Left lung (tissue), 10 donors: ENCODE data around the gene ETV5. TPM values are rescaled to one million over a fixed set of nuclear protein-coding genes. Genes with fewer than 3 reads are reported as not detected.

Experiments
- ATAC-seq: fragments of 200-7000 bp; cut with Tn5 transposase; one replicate; pipeline ENCODE4 v1.9.1; 2020; ENCODE audit warnings: moderate library complexity
- DNase-seq, 4 donors: peaks; one replicate each; pipeline ENCODE4 v3.0.0-alpha.2; 2013 to 2020
- H3K27ac ChIP-seq, 2 donors: fragments of 200-600 bp; sonication (generic) in 1 of 2; one replicate each; pipeline versions ENCODE4 v1.5.0 to v1.8.0; 2020 to 2021
- H3K27me3 ChIP-seq, 2 donors: fragments of 200-600 bp; sonication (generic) in 1 of 2; one replicate each; pipeline versions ENCODE4 v1.5.0 to v1.8.0; 2020 to 2021
- H3K36me3 ChIP-seq, 2 donors: fragments of 200-600 bp; sonication (generic) in 1 of 2; one replicate each; pipeline versions ENCODE4 v1.5.0 to v1.8.0; 2020 to 2021
- H3K4me1 ChIP-seq, 2 donors: fragments of 200-600 bp; one replicate each; pipeline ENCODE4 v1.8.0; 2021
- H3K4me3 ChIP-seq, 2 donors: fragments of 200-600 bp; sonication (generic) in 1 of 2; one replicate each; pipeline versions ENCODE4 v1.5.0 to v1.8.0; 2020 to 2021; ENCODE audit warnings: mild to moderate bottlenecking in 1 of 2
- H3K9me3 ChIP-seq, 2 donors: fragments of 200-600 bp; sonication (generic) in 1 of 2; one replicate each; pipeline versions ENCODE4 v1.5.0 to v1.8.0; 2020 to 2021
- intact Hi-C, 2 donors: fragments of 100-400 bp; cut with DNase I; formaldehyde crosslinking; loops; one replicate each; pipeline versions ENCODE4 v1.11.2 to v1.14.2; 2022
- polyA plus RNA-seq, 6 donors: library from polyadenylated mRNA; unstranded; fragments of 120-200 nt; gene quantifications; one replicate each; pipeline ENCODE4 v1.2.1, GENCODE V29; 2013; ENCODE audit not compliant: insufficient read length in 6 of 6
- total RNA-seq, 2 donors: library from RNA; stranded (reverse); fragmentation: NEBNext Ultra II Directional; extraction: Animal tissue kit (Norgen Biotek cat#: 25700); gene quantifications; one replicate each; pipeline ENCODE4 v1.2.1, GENCODE V29; 2021
- TF ChIP-seq, protein P1 (sequence below), 2 donors: fragments of 200-600 bp; sonication (generic) in 1 of 2; IDR thresholded peaks; one replicate each; pipeline versions ENCODE4 v1.5.0 to v1.8.0; 2021; ENCODE audit warnings: antibody characterized with exemption in 2 of 2
- donor health status: DM: no; HTN: yes; CAD: no.
- donor health status: DM: no; HTN: no; CAD: no.

ETV5 gene
- total and polyA plus RNA-seq, 8 donors = 40.7 to 332 (median 266) TPM

- Histone ChIP-seq H3K4me3 (no peak overlapping the region), H3K27me3 (peaks cover 0 to 28% of the 10 kb centered on the region in 2 donors), H3K36me3 (no peaks in the 10 kb centered on the region), H3K4me1 (no peaks in the 10 kb centered on the region), H3K9me3 (no peaks in the 10 kb centered on the region), H3K27ac (no peak overlapping the region)
- TF ChIP-seq, protein P1, sequence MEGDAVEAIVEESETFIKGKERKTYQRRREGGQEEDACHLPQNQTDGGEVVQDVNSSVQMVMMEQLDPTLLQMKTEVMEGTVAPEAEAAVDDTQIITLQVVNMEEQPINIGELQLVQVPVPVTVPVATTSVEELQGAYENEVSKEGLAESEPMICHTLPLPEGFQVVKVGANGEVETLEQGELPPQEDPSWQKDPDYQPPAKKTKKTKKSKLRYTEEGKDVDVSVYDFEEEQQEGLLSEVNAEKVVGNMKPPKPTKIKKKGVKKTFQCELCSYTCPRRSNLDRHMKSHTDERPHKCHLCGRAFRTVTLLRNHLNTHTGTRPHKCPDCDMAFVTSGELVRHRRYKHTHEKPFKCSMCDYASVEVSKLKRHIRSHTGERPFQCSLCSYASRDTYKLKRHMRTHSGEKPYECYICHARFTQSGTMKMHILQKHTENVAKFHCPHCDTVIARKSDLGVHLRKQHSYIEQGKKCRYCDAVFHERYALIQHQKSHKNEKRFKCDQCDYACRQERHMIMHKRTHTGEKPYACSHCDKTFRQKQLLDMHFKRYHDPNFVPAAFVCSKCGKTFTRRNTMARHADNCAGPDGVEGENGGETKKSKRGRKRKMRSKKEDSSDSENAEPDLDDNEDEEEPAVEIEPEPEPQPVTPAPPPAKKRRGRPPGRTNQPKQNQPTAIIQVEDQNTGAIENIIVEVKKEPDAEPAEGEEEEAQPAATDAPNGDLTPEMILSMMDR (IDR thresholded peaks at IDR 0.05) = no peak
- DNase-seq = peak in 2 of 4 donors; percentile 65 to 79
- ATAC-seq = no peak
- intact Hi-C loops = no loop called here
These were observed 12.4 kb upstream of the ETV5 start for GRCh38 chr3:186121278-186121677.

DNA sequence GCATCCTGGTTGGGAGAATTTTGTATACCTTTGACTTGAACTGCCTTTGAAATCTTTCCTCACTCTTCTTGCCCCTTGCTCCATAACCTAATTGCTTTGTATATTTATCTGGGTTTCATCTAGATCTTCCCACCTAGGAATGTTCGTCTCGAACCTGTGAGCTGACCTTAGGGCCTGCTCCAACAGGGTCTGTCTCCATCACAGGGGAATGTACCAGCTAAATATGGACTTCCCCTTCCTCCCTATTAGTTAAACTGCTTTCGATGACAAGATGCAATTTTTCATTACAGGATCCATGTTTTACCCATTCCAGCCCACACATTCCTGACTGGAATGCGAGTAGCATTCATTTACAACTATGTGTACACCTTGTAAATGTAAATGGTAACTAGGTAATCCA lies 10.6 kb upstream of the ETV5 start:
- intact Hi-C loops = no loop called here

GRCh38 chr3:186118692-186119091 lies 9.8 kb upstream of the ETV5 start:
- peaks cover 0 to 33% of the 10 kb centered on the region in 2 donors for H3K27me3 ChIP-seq
- intact Hi-C loops = no loop called here
- H3K4me1 ChIP-seq = no peaks in the 10 kb centered on the region
- no peaks in the 10 kb centered on the region for H3K9me3 ChIP-seq
- no peak overlapping the region for H3K4me3 ChIP-seq
- TF ChIP-seq, protein P1 (IDR thresholded peaks at IDR 0.05) = no peak
- H3K27ac ChIP-seq = no peak overlapping the region
- no peak for ATAC-seq
- no peaks in the 10 kb centered on the region for H3K36me3 ChIP-seq
- DNase-seq = no peak

More for the DNA sequence above, 10.6 kb upstream of the ETV5 start:
- no peak overlapping the region for H3K27ac ChIP-seq
- H3K27me3 ChIP-seq = peaks cover 0 to 28% of the 10 kb centered on the region in 2 donors
- no peaks in the 10 kb centered on the region for H3K36me3 ChIP-seq
- TF ChIP-seq, protein P1 (IDR thresholded peaks at IDR 0.05) = no peak
- no peak for DNase-seq
- no peaks in the 10 kb centered on the region for H3K9me3 ChIP-seq
- no peaks in the 10 kb centered on the region for H3K4me1 ChIP-seq
- no peak overlapping the region for H3K4me3 ChIP-seq
- ATAC-seq = no peak

- TF ChIP-seq, protein P1 (IDR thresholded peaks at IDR 0.05) = no peak
- H3K36me3 ChIP-seq = no peaks in the 10 kb centered on the region
- no peak overlapping the region for H3K4me3 ChIP-seq
- ATAC-seq (peak; percentile 86), DNase-seq (no peak)
- H3K9me3 ChIP-seq = no peaks in the 10 kb centered on the region
- H3K4me1 ChIP-seq = no peaks in the 10 kb centered on the region
- peaks cover 0 to 44% of the 10 kb centered on the region in 2 donors for H3K27me3 ChIP-seq
- intact Hi-C loops = no loop called here
- no peak overlapping the region for H3K27ac ChIP-seq
These were observed 8.7 kb upstream of the ETV5 start for GRCh38 chr3:186117521-186118134.

- H3K4me1 ChIP-seq = peaks cover 4 to 5% of the 10 kb centered on the region in 2 donors
- intact Hi-C loops = no loop called here
- H3K4me3 ChIP-seq = no peak overlapping the region
- H3K36me3 ChIP-seq = no peaks in the 10 kb centered on the region
- ATAC-seq (no peak), DNase-seq (no peak)
- H3K27ac ChIP-seq = no peak overlapping the region
- TF ChIP-seq, protein P1 (IDR thresholded peaks at IDR 0.05) = no peak
- H3K9me3 ChIP-seq = no peaks in the 10 kb centered on the region
- peaks cover 5 to 52% of the 10 kb centered on the region in 2 donors for H3K27me3 ChIP-seq
These were observed 6.5 kb upstream of the ETV5 start for GRCh38 chr3:186115239-186115996.
